ENCODE results near the gene UVSSA. TPM values are rescaled to one million over a fixed set of nuclear protein-coding genes. Genes with fewer than 3 reads are reported as not detected.

UVSSA gene
- total RNA-seq, 1 experiment from 2014 or later, result 40.4 TPM

DNA sequence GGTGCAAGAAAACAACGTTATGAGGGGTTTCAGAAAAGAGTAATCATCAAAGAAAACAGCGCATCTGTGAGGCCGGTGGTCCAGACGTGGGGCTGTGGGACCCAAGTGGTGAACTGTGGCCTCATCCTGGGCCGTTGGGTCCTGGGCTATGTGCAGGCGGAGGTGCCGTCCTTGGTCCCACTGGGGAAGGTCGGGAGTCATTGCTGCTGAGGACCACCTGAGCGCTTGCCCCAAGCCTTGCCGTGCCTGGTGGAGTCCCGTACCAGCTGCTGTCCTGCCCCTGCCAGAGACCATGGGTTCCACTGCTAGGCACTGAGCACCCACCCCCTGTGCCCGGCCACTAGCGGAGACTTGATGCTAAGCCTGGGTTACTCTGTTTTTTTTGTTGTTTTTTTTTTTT, 25.5 kb upstream of the UVSSA start:
- H3K4me1 Mint-ChIP-seq, result no peaks in the 10 kb centered on the region
- ChIA-PET POLR2A (no interaction called here), CTCF (no interaction called here)
- TF ChIP-seq TCF7 (CRISPR knock-in tag; IDR thresholded peaks at IDR 0.05; ENCODE audit: low read depth) (no peak), PRRX2 (CRISPR knock-in tag; IDR thresholded peaks at IDR 0.05) (no peak), MYBL2 (CRISPR knock-in tag; IDR thresholded peaks at IDR 0.05) (no peak), RELA (CRISPR knock-in tag; IDR thresholded peaks at IDR 0.05; ENCODE audit: borderline replicate concordance) (no peak), NFYB (CRISPR knock-in tag; conservative IDR thresholded peaks at IDR 0.05; ENCODE audit: low read depth) (no peak)
- TF ChIP-seq, protein P1, sequence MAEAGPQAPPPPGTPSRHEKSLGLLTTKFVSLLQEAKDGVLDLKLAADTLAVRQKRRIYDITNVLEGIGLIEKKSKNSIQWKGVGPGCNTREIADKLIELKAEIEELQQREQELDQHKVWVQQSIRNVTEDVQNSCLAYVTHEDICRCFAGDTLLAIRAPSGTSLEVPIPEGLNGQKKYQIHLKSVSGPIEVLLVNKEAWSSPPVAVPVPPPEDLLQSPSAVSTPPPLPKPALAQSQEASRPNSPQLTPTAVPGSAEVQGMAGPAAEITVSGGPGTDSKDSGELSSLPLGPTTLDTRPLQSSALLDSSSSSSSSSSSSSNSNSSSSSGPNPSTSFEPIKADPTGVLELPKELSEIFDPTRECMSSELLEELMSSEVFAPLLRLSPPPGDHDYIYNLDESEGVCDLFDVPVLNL (CRISPR knock-in tag; IDR thresholded peaks at IDR 0.05; ENCODE audit: borderline replicate concordance, low read depth), result no peak
- TF ChIP-seq, protein P2, sequence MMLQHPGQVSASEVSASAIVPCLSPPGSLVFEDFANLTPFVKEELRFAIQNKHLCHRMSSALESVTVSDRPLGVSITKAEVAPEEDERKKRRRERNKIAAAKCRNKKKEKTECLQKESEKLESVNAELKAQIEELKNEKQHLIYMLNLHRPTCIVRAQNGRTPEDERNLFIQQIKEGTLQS (CRISPR knock-in tag; conservative IDR thresholded peaks at IDR 0.05), result no peak
- TF ChIP-seq, protein P3, sequence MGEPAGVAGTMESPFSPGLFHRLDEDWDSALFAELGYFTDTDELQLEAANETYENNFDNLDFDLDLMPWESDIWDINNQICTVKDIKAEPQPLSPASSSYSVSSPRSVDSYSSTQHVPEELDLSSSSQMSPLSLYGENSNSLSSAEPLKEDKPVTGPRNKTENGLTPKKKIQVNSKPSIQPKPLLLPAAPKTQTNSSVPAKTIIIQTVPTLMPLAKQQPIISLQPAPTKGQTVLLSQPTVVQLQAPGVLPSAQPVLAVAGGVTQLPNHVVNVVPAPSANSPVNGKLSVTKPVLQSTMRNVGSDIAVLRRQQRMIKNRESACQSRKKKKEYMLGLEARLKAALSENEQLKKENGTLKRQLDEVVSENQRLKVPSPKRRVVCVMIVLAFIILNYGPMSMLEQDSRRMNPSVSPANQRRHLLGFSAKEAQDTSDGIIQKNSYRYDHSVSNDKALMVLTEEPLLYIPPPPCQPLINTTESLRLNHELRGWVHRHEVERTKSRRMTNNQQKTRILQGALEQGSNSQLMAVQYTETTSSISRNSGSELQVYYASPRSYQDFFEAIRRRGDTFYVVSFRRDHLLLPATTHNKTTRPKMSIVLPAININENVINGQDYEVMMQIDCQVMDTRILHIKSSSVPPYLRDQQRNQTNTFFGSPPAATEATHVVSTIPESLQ (CRISPR knock-in tag; IDR thresholded peaks at IDR 0.05), result no peak
- TF ChIP-seq, protein P4, sequence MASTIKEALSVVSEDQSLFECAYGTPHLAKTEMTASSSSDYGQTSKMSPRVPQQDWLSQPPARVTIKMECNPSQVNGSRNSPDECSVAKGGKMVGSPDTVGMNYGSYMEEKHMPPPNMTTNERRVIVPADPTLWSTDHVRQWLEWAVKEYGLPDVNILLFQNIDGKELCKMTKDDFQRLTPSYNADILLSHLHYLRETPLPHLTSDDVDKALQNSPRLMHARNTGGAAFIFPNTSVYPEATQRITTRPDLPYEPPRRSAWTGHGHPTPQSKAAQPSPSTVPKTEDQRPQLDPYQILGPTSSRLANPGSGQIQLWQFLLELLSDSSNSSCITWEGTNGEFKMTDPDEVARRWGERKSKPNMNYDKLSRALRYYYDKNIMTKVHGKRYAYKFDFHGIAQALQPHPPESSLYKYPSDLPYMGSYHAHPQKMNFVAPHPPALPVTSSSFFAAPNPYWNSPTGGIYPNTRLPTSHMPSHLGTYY (CRISPR knock-in tag; IDR thresholded peaks at IDR 0.05), result no peak
- TF ChIP-seq, protein P5, sequence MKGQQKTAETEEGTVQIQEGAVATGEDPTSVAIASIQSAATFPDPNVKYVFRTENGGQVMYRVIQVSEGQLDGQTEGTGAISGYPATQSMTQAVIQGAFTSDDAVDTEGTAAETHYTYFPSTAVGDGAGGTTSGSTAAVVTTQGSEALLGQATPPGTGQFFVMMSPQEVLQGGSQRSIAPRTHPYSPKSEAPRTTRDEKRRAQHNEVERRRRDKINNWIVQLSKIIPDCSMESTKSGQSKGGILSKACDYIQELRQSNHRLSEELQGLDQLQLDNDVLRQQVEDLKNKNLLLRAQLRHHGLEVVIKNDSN (CRISPR knock-in tag; IDR thresholded peaks at IDR 0.05), result no peak
- no peaks in the 10 kb centered on the region for H3K27me3 Mint-ChIP-seq (ENCODE audit: low read depth)
- H3K36me3 Mint-ChIP-seq, result peaks cover 30% of the 10 kb centered on the region
- DNase-seq (ENCODE audit: low spot score) (no peak), ATAC-seq (no peak)
- H3K27ac Mint-ChIP-seq, result no peak overlapping the region
- H3K9me3 Mint-ChIP-seq, result no peaks in the 10 kb centered on the region
- H3K4me3 Mint-ChIP-seq, result no peak overlapping the region

DNA sequence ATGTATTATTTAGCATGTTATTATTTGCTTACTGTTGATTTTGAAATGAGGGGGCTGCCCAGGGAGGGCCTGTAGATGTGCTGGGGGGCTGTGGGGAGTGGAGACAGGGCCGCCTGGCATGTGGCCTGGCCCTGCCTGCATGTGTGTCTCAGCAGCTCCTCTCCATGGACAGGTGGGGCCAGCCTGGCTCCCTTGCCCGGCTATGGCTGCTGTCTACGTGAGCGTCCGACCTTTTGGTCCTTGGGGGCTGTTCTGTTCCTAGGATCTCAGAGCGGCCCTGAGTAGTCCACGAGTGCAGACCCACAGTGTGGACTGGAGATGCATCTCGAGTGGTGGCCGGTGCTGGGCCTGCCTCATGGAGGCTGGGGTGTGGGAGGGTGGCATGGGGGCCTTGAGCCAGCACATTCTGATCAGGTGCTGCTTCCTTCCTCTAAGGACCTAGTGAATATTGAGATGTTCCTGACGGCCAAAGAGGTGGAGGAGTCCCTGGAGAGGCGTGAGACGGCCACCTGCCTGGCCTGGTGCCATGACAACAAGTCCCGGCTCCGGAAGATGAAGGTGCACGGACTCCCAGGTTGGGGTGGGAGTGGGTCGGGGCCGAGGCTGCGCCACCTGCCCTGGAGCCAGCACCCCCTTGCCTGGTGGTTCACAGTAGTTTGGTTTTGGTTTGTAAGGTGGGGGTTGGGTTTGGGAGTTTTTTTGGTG, 24.9 kb upstream of the UVSSA start:
- no peaks in the 10 kb centered on the region for H3K9me3 Mint-ChIP-seq
- ChIA-PET CTCF (no interaction called here), POLR2A (no interaction called here)
- H3K27ac Mint-ChIP-seq, result no peak overlapping the region
- TF ChIP-seq, protein P6, sequence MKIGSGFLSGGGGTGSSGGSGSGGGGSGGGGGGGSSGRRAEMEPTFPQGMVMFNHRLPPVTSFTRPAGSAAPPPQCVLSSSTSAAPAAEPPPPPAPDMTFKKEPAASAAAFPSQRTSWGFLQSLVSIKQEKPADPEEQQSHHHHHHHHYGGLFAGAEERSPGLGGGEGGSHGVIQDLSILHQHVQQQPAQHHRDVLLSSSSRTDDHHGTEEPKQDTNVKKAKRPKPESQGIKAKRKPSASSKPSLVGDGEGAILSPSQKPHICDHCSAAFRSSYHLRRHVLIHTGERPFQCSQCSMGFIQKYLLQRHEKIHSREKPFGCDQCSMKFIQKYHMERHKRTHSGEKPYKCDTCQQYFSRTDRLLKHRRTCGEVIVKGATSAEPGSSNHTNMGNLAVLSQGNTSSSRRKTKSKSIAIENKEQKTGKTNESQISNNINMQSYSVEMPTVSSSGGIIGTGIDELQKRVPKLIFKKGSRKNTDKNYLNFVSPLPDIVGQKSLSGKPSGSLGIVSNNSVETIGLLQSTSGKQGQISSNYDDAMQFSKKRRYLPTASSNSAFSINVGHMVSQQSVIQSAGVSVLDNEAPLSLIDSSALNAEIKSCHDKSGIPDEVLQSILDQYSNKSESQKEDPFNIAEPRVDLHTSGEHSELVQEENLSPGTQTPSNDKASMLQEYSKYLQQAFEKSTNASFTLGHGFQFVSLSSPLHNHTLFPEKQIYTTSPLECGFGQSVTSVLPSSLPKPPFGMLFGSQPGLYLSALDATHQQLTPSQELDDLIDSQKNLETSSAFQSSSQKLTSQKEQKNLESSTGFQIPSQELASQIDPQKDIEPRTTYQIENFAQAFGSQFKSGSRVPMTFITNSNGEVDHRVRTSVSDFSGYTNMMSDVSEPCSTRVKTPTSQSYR (CRISPR knock-in tag; IDR thresholded peaks at IDR 0.05), result no peak
- TF ChIP-seq, protein P7, sequence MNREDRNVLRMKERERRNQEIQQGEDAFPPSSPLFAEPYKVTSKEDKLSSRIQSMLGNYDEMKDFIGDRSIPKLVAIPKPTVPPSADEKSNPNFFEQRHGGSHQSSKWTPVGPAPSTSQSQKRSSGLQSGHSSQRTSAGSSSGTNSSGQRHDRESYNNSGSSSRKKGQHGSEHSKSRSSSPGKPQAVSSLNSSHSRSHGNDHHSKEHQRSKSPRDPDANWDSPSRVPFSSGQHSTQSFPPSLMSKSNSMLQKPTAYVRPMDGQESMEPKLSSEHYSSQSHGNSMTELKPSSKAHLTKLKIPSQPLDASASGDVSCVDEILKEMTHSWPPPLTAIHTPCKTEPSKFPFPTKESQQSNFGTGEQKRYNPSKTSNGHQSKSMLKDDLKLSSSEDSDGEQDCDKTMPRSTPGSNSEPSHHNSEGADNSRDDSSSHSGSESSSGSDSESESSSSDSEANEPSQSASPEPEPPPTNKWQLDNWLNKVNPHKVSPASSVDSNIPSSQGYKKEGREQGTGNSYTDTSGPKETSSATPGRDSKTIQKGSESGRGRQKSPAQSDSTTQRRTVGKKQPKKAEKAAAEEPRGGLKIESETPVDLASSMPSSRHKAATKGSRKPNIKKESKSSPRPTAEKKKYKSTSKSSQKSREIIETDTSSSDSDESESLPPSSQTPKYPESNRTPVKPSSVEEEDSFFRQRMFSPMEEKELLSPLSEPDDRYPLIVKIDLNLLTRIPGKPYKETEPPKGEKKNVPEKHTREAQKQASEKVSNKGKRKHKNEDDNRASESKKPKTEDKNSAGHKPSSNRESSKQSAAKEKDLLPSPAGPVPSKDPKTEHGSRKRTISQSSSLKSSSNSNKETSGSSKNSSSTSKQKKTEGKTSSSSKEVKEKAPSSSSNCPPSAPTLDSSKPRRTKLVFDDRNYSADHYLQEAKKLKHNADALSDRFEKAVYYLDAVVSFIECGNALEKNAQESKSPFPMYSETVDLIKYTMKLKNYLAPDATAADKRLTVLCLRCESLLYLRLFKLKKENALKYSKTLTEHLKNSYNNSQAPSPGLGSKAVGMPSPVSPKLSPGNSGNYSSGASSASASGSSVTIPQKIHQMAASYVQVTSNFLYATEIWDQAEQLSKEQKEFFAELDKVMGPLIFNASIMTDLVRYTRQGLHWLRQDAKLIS (CRISPR knock-in tag; IDR thresholded peaks at IDR 0.05; ENCODE audit: borderline replicate concordance), result no peak
- TF ChIP-seq, protein P8, sequence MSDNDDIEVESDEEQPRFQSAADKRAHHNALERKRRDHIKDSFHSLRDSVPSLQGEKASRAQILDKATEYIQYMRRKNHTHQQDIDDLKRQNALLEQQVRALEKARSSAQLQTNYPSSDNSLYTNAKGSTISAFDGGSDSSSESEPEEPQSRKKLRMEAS (CRISPR knock-in tag; IDR thresholded peaks at IDR 0.05), result no peak
- TF ChIP-seq, protein P1 (CRISPR knock-in tag; IDR thresholded peaks at IDR 0.05; ENCODE audit: borderline replicate concordance, low read depth), result no peak
- TF ChIP-seq ZNF416 (CRISPR knock-in tag; IDR thresholded peaks at IDR 0.05) (no peak), NR1H2 (CRISPR knock-in tag; IDR thresholded peaks at IDR 0.05) (no peak), ATF1 (CRISPR knock-in tag; IDR thresholded peaks at IDR 0.05) (no peak), ETV6 (CRISPR knock-in tag; IDR thresholded peaks at IDR 0.05) (no peak), HMGA2 (CRISPR knock-in tag; IDR thresholded peaks at IDR 0.05) (no peak)
- H3K36me3 Mint-ChIP-seq, result peaks cover 30% of the 10 kb centered on the region
- DNase-seq (ENCODE audit: low spot score) (no peak), ATAC-seq (no peak)
- no peak overlapping the region for H3K4me3 Mint-ChIP-seq
- no peaks in the 10 kb centered on the region for H3K4me1 Mint-ChIP-seq
- no peaks in the 10 kb centered on the region for H3K27me3 Mint-ChIP-seq (ENCODE audit: low read depth)
